NCI-H2171 treated with DMSO at 0.1 percent for 48 hours (cell line): ENCODE results near the gene TAF1C.
"Not testable (repeated sequence)": the region's sequence is repeated elsewhere in the genome, so short reads cannot be mapped to it uniquely, and the experiment has no call there.

Experiments
- DNase-seq: peaks from one replicate; lab custom pipeline; 2025; lab: John Stamatoyannopoulos, UW

TAF1C gene

DNA sequence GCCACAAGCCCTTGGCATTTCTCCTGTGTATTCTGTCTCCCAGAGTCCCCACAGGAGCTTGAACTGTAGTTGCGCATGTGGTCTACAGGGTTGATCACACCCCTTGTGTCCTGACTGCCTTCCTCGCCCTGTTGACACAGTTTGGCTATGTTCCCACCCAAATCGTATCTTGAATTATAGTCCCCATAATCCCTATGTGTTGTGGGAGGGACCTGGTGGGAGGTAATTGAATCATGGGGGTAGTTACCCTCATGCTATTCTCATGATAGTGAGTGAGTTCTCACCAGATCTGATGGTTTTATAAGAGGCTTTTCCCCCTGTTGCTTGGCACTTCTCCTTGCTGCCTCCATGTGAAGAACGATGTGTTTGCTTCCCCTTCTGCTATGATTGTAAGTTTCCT, 25.3 kb upstream of the TAF1C start:
- DNase-seq = no peak

DNA sequence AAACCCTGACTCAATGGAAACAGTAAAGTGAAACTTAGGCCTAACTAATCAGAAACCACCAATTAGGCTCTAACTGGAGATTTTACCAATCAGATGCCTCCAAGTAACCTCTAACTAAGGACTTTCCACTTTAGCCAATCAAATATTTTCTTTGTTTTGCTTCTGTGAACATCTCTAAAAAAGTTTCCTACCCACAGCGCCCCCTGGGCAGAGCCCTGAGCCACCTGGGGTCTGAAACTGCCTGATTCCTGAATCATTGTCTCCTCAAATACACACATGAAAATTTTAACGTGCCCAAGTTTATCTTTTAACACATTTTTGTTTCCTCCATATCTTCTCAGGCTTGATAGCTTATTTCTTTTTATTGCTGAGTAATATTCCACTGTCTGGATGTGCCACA, 23.1 kb upstream of the TAF1C start:
- no peak for DNase-seq

DNA sequence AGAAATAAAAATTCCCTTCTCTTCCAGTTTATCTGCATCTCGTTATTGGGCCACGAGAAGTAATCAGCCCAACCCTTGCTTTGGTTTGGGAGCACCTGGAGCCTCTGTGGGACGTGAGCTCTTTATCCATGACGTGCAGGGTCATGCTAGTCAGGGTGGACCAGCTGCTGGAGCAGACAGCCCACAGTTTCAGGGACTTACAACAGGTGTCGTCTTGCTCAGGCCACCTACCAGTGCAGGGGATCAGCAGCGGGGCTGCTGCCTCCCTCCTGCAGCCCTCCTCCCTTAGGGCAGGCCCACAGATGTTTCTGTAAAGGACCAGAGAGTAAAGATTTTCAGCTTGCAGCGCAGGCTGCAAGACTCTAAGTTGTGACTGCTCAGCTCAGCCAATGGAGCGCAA, 21.0 kb upstream of the TAF1C start:
- peak; percentile 70 for DNase-seq

DNA sequence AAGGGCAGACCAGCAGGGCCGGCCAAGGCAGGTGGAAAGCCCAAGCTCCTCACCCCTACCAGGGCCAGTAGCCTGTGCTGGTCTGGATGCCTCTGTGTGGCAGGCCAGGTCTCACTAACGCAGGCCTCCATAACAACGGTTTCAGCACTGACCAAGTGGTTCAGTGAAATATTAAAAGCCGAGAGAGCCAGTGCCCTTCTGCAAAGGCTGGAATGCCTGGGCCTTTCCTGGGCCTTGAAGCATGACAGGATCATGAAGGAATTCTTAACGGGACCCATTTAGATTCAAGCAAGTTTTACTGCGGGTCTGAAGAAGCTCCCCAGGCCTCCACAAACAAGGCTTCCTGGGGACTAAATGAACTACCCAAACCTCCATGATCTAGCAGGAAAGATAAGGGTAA, 20.4 kb upstream of the TAF1C start:
- no peak for DNase-seq

DNA sequence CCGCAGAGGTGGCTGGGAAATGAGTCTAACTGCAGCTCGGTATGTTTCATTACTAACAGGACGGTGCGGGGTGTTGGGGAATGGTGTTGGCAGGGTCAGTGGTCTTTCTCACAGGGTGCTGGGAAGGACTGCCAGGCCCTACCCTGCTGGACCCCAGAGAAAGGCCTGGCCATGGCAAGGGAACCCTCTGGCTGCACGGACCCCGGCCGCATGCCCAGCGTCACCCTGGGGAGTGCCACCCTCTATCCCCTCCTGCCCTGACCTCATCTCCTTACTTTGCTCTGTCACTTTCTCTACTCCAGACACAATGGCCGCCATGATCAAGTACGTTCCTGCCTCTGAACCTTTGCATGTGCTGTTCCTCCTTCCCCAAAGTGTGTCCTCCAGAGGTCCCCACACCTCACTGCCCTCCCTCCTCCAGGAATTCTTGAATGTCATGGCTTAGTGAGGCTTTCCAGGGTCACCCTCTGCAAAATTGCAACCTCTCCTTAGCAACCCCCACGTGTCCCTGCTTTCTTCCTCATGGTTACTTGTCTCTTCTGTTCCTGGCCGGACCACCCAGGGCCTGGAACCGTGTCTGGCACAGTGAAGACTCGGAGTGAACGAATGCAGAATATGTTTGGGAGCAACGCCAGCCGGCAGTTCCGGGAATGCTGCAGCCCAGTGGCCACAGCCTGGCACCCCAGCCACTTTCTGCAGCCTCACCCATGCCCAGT, 19.3 kb upstream of the TAF1C start:
- DNase-seq = no peak

DNA sequence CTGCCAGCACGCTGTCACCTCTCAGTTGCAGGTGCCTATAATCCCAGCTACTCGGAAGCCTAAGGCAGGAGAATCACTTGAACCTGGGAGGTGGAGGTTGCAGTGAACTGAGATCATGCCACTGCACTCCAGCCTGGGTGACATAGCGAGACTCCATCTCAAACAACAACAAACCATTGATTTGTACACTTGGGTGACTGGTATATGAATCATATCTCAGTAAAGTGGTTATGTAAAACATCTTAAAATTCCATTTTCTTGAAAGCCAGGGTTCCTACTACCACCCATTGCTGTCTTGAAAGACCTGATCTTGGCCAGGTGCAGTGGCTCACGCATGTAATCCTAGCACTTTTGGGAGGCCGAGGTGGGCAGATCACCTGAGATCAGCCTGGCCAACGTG, 18.3 kb upstream of the TAF1C start:
- not testable (repeated sequence) for DNase-seq

DNA sequence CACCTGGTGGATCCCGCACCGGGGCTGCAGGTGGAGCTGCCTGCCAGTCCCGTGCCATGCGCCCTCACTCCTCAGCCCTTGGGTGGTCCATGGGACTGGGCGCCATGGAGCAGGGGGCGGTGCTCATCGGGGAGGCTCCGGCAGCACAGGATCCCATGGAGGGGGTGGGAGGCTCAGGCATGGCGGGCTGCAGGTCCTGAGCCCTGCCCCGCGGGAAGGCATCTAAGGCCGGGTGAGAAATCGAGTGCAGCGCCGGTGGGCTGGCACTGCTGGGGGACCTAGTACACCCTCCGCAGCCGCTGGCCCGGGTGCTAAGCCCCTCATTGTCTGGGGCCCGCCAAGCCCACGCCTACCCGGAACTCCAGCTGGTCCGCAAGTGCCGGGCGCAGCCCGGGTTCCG, 17.7 kb upstream of the TAF1C start:
- DNase-seq = not testable (repeated sequence)

DNA sequence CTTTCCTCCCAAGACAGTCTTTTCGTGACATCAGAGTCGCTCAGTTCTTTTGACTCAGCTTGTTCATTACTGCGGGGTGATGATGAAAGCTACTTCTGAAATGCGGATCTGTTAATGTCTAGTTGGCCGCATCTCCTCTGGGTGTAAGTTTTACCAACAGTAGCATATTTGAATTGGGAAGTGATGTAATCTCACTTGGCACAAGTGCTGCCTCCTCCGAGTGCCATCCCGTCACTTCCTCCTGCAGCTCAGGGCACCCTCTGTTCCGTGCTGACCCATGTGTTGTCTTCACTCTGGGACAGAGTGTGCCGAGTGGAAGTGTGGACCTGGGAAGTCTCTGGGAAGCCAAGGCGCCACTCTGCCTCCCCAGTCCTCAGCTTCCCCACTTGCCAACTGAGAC, 13.0 kb upstream of the TAF1C start:
- no peak for DNase-seq

DNA sequence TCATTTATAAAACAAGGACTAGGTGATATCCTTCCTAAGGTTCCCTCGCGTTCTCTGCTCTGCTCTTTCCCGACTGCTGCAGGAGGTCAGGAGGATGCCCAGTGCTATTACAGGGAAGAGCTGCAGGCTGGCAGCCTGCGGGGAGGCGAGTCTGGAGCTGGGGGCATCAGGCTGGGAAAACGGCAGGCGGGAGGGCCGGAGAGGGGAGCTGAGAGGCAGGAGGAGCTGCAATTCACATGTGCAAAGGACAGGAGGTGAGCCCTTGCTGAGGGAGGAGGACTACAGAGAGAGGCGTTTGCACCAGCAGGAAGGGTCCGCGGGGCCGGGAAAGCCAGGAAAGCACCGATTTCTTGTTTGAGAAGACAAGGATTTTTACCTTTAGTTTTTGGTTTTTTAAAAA, 12.2 kb upstream of the TAF1C start:
- DNase-seq = no peak

DNA sequence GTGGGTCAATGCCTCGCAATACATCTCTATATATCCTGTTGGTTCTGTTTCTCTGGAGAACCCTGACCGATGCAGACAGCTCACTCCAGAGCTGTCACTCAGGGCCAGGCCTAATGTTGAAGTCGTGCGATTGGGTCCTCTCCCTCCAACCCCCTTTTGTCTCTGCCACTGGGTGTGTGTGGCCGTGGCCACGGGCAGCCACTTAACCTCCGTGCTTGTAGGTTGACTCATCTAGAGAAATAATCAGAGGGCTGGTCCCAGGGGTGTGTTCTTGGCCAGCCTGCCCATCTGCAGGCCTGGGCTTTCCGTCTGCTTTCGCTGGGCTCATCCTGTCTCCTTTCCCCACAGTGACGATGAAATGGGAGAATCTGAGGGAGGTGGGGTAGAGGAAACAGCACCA, 11.5 kb upstream of the TAF1C start:
- no peak for DNase-seq

DNA sequence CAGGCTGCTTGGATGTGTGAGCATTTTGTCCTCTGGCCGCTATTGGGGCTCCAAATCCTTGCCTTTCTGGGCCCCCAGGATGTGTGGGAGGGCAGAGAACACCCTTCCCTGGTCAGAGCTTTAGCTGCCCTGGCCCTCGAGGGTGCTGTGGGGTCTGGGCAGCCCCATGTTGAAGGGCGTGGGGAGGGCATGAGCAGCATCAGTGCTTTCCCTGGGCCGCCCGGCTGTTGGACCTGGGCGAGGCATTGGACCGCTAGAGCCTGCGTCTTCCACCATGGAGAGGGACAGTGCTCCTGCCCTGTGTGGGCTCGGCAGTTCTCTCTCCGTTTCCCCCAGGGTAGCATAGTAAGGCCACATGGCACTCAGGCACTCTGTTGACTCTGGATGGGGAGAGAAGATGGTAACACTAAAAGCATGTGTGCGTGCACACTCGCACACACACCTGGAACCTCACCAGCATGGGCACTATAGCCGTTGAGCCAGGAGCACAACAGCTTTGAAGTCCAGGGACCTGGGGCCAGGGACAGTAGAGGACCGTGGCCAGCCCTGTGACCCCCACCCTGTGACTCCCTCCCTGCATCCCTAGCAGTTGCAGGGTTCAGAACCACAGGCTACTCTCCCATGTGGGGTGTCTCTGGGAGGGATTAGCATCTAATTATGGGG, 10.7 kb upstream of the TAF1C start:
- DNase-seq = no peak

DNA sequence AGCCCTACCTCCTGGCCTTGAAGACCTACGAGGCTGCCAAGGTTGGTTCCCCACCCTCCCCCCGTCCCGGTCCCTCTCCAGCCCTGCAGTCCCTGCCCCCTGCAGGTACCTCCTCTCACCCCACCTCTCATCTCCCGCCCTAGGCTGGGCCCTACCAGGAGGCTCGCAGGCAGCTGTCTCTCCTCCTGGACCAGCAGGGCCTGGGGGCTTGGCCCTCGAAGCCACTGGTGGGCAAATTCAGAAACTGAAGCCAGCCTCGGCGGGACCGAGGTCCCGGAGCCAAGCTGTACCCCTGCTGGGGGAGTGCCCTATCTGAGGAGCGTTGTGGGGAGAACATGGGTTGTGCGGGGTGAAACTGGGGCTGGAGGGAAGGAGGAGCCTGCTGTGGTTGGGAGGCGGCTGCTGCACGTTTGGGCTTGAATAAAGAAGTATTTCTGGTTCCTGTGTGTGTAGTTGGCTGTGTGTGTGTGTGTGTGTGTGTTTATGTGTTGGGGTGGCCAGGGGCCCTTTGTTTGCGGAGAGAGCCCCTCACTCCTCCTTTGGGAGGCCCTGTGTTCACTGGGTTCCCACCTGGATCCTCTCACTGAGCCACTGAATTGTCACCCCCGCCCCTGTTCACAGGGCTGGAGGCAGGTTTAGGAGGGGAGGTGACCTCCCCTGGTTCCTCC, 10.0 kb upstream of the TAF1C start:
- DNase-seq = no peak

DNA sequence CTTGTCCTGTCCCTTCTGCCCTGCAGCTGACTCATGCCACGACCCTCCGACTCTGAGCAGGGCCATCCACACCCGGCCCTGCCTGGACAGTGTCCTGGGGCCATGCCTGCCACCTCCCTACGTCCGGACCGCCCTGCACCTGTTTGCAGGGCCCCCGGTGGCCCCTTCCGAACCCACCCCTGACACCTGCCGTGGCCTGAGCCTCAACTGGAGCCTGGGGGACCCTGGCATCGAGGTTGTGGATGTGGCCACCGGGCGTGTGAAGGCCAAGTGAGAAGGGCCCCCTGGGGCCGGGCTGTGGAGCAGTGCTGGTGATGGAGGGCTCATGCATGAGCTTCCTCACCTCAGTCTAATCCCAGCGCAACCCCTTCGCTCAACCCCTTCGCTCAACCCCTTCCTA, 9.2 kb upstream of the TAF1C start:
- DNase-seq = no peak

DNA sequence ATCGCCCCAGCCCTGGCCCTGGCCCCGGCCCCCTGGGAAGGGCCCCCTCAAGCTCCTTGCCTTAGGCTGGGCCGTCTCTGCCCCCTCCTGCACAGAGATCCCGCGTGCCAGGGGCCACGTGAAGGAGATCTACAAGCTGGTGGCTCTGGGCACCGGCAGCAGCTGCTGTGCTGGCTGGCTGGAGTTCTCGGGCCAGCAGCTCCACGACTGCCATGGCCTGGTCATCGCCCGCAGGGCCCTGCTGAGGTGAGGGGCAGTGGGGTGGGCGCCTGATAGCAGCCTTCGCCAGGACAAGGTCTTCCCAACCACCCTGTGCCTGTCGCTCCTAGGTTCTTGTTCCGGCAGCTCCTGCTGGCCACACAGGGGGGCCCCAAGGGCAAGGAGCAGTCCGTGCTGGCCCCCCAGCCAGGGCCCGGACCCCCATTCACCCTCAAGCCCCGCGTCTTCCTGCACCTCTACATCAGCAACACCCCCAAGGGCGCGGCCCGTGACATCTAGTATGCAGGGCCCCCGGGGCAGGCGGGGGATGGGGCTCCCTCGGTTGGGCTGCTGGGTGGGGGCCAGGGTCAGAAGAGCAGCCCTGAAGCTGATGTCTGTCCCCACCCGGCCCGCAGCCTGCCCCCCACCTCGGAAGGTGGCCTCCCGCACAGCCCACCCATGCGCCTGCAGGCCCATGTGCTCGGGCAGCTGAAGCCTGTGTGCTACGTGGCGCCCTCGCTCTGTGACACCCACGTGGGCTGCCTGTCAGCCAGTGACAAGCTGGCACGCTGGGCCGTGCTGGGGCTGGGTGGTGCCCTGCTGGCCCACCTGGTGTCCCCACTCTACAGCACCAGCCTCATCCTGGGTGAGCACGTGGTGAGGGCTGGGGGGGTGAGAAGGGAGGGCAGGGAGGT, 8.6 kb upstream of the TAF1C start:
- DNase-seq = no peak

DNA sequence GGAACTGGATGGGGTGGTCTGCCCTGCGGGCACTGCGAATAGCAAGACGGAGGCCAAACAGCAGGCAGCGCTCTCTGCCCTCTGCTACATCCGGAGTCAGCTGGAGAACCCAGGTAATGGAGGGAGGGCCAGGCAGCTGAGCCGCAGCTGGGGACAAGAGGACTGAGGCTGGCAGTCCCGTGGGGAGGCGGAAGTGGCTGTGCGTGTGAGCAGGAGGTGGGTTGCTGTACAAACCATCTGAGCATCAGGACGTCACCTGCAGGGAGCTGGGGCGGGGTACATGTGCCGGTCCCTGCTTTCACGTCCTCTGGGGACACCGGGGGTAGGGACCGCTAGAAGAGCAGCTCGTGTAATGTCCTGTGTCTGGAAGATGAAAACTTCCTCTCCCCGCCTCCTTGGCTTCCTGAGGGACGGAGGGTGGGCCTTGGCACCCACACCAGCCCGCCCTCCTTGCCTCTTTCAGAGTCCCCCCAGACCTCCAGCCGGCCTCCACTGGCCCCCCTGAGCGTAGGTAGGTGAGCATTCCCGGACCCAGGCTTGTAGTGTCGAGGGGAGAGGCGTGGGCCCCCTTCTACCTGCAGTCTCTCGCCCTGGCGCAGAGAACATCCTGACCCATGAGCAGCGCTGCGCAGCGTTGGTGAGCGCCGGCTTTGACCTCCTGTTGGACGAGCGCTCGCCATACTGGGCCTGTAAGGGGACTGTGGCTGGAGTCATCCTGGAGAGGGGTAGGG, 7.8 kb upstream of the TAF1C start:
- peak; percentile 78 for DNase-seq

DNA sequence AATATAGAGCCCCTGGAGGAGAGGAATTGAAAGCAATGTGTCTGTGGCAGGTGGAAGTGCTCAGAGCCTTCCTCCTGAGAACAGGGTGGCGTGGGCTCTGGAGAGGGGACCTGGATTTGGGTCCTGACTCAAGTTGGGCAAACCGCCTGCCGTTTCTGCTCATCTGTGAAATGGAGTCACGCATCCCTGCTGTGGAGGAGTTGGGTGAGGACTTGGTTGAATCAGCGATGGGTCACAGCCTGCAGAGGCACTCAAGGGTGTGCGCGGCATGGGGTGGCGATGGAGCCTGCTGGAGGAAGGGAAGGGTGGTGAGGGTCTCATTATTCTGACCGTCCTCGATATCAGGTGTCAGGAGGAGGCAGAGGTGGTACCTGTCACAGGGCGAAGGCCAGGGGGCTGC, 7.2 kb upstream of the TAF1C start:
- no peak for DNase-seq

DNA sequence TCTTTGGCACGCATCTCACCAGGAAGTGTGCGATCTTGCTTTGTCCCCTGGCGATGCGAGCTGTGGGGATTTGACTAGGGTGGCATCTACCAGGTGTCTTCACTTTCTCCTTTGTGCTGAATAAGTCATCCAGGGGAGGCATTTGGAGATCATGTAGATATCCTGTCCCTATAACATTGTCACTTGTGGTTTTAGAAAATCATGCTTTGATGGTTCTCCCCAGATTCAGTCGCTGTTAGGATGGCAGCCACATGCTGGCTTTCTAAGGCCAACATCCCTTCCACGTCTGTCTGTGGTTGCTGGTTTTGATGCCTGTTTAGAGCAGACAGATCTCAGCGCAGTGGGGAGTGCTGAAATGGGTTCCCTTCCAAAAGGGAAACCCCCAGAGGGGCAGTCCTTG, 6.6 kb upstream of the TAF1C start:
- DNase-seq = no peak

DNA sequence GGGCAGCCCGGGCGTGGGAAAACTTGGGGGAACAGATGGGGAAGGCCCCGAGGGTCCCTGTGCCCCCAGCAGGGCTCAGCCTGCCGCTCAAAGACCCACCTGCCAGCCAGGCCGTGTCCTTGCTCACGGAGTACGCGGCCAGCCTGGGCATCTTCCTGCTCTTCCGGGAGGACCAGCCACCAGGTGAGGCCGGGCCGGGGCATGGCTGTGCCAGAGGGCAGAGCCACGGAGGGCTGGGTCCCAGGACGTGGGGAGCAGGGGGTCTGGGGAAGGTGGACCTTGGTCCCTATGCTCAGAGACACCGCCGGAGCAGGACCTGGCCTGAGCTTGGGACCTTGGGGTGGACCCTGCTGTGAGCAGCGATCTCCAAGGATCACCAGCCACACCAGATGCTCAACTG, 4.6 kb upstream of the TAF1C start:
- DNase-seq = no peak

DNA sequence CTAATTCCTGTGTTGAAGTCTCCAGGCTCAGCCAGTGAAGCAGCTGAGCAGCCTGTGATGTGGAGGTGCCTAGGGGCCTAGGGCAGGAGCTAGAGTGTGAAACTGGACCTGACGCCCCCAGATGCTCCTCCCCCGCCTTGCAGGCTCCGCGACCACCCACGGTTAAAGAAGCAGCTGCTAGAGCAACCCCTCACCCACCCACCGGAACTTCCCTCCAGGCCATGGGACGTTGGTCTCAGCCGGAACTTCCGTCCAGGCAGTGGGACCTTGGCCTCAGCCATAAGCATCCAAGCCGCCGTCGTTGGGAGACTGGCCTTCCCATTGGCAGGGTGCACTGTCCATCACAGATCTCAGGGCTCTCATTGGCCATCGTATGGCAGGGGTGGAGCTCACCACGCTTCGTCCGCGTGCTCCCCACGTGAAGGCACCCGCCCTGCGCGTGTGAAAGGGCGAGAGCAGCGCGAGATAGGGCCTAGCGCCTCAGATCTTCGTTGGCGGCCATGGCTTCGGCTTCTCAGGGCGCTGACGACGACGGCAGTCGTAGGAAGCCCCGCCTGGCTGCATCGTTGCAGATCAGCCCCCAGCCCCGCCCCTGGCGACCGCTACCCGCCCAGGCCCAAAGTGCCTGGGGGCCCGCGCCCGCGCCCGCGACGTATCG, 4.0 kb upstream of the TAF1C start, which contains the start of gene ADAD2:
TSS of gene ADAD2 (plus strand) at position 427 of the 658 bp plus-strand sequence. CDS start at position 501, 74 bp downstream.
- DNase-seq = no peak

DNA sequence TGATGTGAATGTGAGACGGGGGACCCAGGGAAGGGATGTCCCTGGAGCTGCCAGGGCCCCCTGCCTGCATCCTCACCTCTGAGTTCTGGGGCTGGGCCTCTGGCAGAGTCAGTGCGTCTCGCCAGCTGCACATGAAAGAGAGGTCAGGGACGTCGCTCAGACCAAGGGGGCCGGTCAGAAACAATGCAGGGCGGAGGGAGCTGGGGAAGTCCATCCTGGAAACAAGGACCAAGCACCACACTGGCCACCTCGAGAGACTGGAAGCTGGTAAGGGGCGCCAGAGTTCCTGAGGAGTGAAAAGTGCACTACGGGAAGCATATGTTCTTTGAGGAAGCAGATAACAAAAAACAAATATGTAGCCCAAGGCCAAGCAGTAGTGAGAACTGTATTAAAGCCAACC, 2.1 kb downstream of the TAF1C start:
- no peak for DNase-seq
